NCI-H187 treated with DMSO at 0.1 percent for 48 hours (cell line): ENCODE results near the gene ZNF385A.
A peak's percentile ranks its signal among the peaks of the same experiment; 100 is the strongest.
"Not testable (repeated sequence)": the region's sequence is repeated elsewhere in the genome, so short reads cannot be mapped to it uniquely, and the experiment has no call there.

Experiments used
- DNase-seq: peaks from one replicate; lab custom pipeline; 2025; lab: John Stamatoyannopoulos, UW

ZNF385A gene

GRCh38 chr12:54325442-54326109 is 59.0 kb downstream of the ZNF385A start:
- DNase-seq: not testable (repeated sequence)

GRCh38 chr12:54324617-54325441 is 59.7 kb downstream of the ZNF385A start, which contains the start of gene COPZ1:
Gene COPZ1 (plus strand): TSS chr12:54325131. CDS start chr12:54325164, 33 bp downstream.
- peak; percentile 99 for DNase-seq

- DNase-seq: no peak
These were observed 63.2 kb downstream of the ZNF385A start for GRCh38 chr12:54321363-54321762.
